DND-41 (cell line): ENCODE data around the gene PPP4C.

Source experiments
- ATAC-seq: fragments of 200-7000 bp; cut with Tn5 transposase; 3 replicates; pipeline ENCODE4 v1.9.1; 2021; ENCODE audit warnings: low read depth; ENCODE audit not compliant: insufficient read depth
- DNase-seq: peaks from one replicate; pipeline ENCODE4 v3.0.0-alpha.2; 2020
- H2AFZ ChIP-seq: 2 replicates; pipeline ENCODE4 v1.6.0; 2012; ENCODE audit warnings: low read depth, low read length
- H3K27ac ChIP-seq: 2 replicates; pipeline ENCODE4 v1.5.1; 2012; ENCODE audit warnings: low read length, inconsistent platforms
- H3K27me3 ChIP-seq: fragments of 200-600 bp; sonication (generic); 2 replicates; pipeline ENCODE4 v1.6.0; 2012; ENCODE audit warnings: low read length, mild to moderate bottlenecking, inconsistent platforms; ENCODE audit not compliant: insufficient read depth, poor library complexity
- H3K36me3 ChIP-seq: 2 replicates; pipeline ENCODE4 v1.5.1; 2012; ENCODE audit warnings: low read length, inconsistent platforms; ENCODE audit not compliant: insufficient read depth
- H3K4me1 ChIP-seq: 2 replicates; pipeline ENCODE4 v1.5.1; 2012; ENCODE audit warnings: mild to moderate bottlenecking, low read length; ENCODE audit not compliant: insufficient read depth
- H3K4me2 ChIP-seq: 2 replicates; pipeline ENCODE4 v1.6.0; 2012; ENCODE audit warnings: mild to moderate bottlenecking, moderate library complexity, low read length, inconsistent platforms; ENCODE audit not compliant: insufficient read depth
- H3K4me3 ChIP-seq, 2 experiments: fragments of 200-600 bp in 1 of 2; shearing (Covaris generic) in 1 of 2; 2 replicates each; pipeline ENCODE4 v1.5.1; 2012 to 2016; ENCODE audit warnings: inconsistent platforms in 2 of 2, low read length in 2 of 2, mild to moderate bottlenecking in 2 of 2, low read depth in 1 of 2, moderate library complexity in 1 of 2
- H3K79me2 ChIP-seq: 2 replicates; pipeline ENCODE4 v1.6.0; 2012; ENCODE audit warnings: low read length, inconsistent platforms; ENCODE audit not compliant: insufficient read depth
- H3K9ac ChIP-seq: 2 replicates; pipeline ENCODE4 v1.6.0; 2012; ENCODE audit warnings: low read depth, mild to moderate bottlenecking, inconsistent platforms, low read length, moderate library complexity
- H3K9me3 ChIP-seq: 2 replicates; pipeline ENCODE4 v1.5.1; 2012; ENCODE audit warnings: low read length, moderate library complexity, mild to moderate bottlenecking, inconsistent platforms; ENCODE audit not compliant: insufficient read depth, severe bottlenecking
- H4K20me1 ChIP-seq: 2 replicates; pipeline ENCODE4 v1.6.0; 2012; ENCODE audit warnings: low read length; ENCODE audit not compliant: insufficient read depth
- EZH2 ChIP-seq: IDR thresholded peaks from 3 replicates; pipeline ENCODE4 v1.6.1; 2012; ENCODE audit warnings: borderline replicate concordance, low read depth, mild to moderate bottlenecking, moderate library complexity, low read length, inconsistent platforms; ENCODE audit not compliant: severe bottlenecking
- TF ChIP-seq, protein P1 (sequence below): IDR thresholded peaks from 2 replicates; pipeline ENCODE4 v1.5.1; 2012; ENCODE audit warnings: borderline replicate concordance, low read length, moderate library complexity, mild to moderate bottlenecking; ENCODE audit not compliant: poor library complexity, severe bottlenecking; ENCODE audit errors: extremely low read depth

PPP4C gene

GRCh38 chr16:30069611-30070462, 6.0 kb upstream of the PPP4C start:
- DNase-seq (no peak), ATAC-seq (no peak)
- no peak overlapping the region for H3K9ac ChIP-seq
- H3K9me3 ChIP-seq: no peaks in the 10 kb centered on the region
- H3K4me2 ChIP-seq: peak overlapping the region; percentile 28; the same call in 1 of the 2 replicates
- H3K4me1 ChIP-seq: peaks cover 41% of the 10 kb centered on the region
- H3K27ac ChIP-seq: 0 out of 2 replicates have a peak overlapping the region, but pooled peaks have one; percentile 6
- no peak overlapping the region for H2AFZ ChIP-seq
- no peaks in the 10 kb centered on the region for H3K27me3 ChIP-seq
- no peak for TF ChIP-seq EZH2
- TF ChIP-seq, protein P1, sequence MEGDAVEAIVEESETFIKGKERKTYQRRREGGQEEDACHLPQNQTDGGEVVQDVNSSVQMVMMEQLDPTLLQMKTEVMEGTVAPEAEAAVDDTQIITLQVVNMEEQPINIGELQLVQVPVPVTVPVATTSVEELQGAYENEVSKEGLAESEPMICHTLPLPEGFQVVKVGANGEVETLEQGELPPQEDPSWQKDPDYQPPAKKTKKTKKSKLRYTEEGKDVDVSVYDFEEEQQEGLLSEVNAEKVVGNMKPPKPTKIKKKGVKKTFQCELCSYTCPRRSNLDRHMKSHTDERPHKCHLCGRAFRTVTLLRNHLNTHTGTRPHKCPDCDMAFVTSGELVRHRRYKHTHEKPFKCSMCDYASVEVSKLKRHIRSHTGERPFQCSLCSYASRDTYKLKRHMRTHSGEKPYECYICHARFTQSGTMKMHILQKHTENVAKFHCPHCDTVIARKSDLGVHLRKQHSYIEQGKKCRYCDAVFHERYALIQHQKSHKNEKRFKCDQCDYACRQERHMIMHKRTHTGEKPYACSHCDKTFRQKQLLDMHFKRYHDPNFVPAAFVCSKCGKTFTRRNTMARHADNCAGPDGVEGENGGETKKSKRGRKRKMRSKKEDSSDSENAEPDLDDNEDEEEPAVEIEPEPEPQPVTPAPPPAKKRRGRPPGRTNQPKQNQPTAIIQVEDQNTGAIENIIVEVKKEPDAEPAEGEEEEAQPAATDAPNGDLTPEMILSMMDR: no peak
- peaks cover 47% of the 10 kb centered on the region for H4K20me1 ChIP-seq
- H3K36me3 ChIP-seq: peaks cover 70% of the 10 kb centered on the region
- peaks cover 49% of the 10 kb centered on the region for H3K79me2 ChIP-seq
- no peak overlapping the region; a peak in 1 of 4 replicates for H3K4me3 ChIP-seq

DNA sequence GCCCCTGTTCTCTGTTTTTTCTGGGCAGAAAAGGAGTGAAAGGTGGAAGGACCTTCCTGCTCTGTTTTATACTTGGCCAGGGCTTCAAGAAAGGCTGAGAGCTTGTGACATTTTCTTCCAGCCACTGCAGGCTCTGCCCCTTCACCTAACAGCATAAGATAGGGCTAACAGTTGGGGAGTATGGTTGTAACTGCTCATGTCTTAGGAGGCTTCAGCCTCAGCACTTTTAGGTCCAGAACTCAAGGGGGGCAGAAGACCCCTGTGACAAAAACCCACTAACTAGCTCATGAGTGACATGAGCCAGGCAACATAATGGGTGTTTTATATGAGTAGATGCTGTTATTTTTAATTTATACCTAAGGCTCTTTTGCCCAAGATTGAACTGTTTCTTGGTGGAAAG, 5.3 kb upstream of the PPP4C start:
- Histone ChIP-seq H3K27me3 (no peaks in the 10 kb centered on the region), H3K27ac (no peak overlapping the region), H3K4me1 (peaks cover 47% of the 10 kb centered on the region), H3K4me2 (no peak overlapping the region), H2AFZ (no peak overlapping the region), H3K9me3 (no peaks in the 10 kb centered on the region), H3K4me3 (no peak overlapping the region), H3K36me3 (peaks cover 70% of the 10 kb centered on the region), H3K9ac (no peak overlapping the region; the same call in 1 of the 2 replicates), H3K79me2 (peaks cover 48% of the 10 kb centered on the region), H4K20me1 (peaks cover 47% of the 10 kb centered on the region)
- DNase-seq (no peak), ATAC-seq (no peak)
- TF ChIP-seq, protein P1: no peak
- no peak for TF ChIP-seq EZH2

GRCh38 chr16:30076276-30076791, 540 bp downstream of the PPP4C start:
- Histone ChIP-seq H3K4me3 (peak overlapping the region; percentile 65 to 70), H3K36me3 (peaks cover 59% of the 10 kb centered on the region), H3K9me3 (no peaks in the 10 kb centered on the region), H3K9ac (peak overlapping the region; percentile 73), H3K27me3 (no peaks in the 10 kb centered on the region), H2AFZ (peak overlapping the region; percentile 59), H3K4me1 (peaks cover 32% of the 10 kb centered on the region), H4K20me1 (peaks cover 41% of the 10 kb centered on the region), H3K27ac (peak overlapping the region; percentile 76), H3K79me2 (peaks cover 57% of the 10 kb centered on the region), H3K4me2 (peak overlapping the region; percentile 96)
- ATAC-seq (peak; percentile 37), DNase-seq (no peak)
- TF ChIP-seq, protein P1: no peak
- TF ChIP-seq EZH2: no peak
